SU-DHL-6 (cell line): ENCODE measurements around the gene DOCK6.
"Not testable (repeated sequence)": the region's sequence is repeated elsewhere in the genome, so short reads cannot be mapped to it uniquely, and the experiment has no call there.

ENCODE experiments used
- H2AFZ ChIP-seq: fragments of 200-600 bp; sonication (generic); 2 replicates; pipeline ENCODE4 v1.6.1; 2014; ENCODE audit warnings: low read depth, mild to moderate bottlenecking, moderate library complexity, mixed read lengths, antibody characterized with exemption, low read length; ENCODE audit not compliant: severe bottlenecking
- H3F3A ChIP-seq: fragments of 200-600 bp; shearing (Covaris generic); 2 replicates; pipeline ENCODE4 v1.6.0; 2016; ENCODE audit warnings: antibody characterized with exemption, mild to moderate bottlenecking; ENCODE audit not compliant: insufficient read depth
- H3K27ac ChIP-seq: fragments of 200-600 bp; sonication (generic); 2 replicates; pipeline ENCODE4 v1.5.1; 2016; ENCODE audit warnings: low read depth, mild to moderate bottlenecking, low read length, moderate library complexity, mixed read lengths
- H3K27me3 ChIP-seq: fragments of 200-600 bp; sonication (generic), shearing (Covaris generic); 2 replicates; pipeline ENCODE4 v1.6.0; 2014; ENCODE audit warnings: mild to moderate bottlenecking, low read length
- H3K36me3 ChIP-seq: fragments of 200-600 bp; sonication (generic); 2 replicates; pipeline ENCODE4 v1.6.1; 2014; ENCODE audit warnings: mild to moderate bottlenecking, low read length, mixed read lengths
- H3K4me2 ChIP-seq: fragments of 300-600, 200-600 bp; shearing (Covaris generic), sonication (generic); 2 replicates; pipeline ENCODE4 v1.6.0; 2014; ENCODE audit warnings: low read length, low read depth, mild to moderate bottlenecking; ENCODE audit not compliant: poor library complexity, severe bottlenecking
- H3K4me3 ChIP-seq: fragments of 200-600 bp; sonication (generic); 2 replicates; pipeline ENCODE4 v1.5.1; 2014; ENCODE audit warnings: antibody characterized with exemption, low read length, mild to moderate bottlenecking, mixed read lengths; ENCODE audit not compliant: insufficient read depth, poor library complexity, severe bottlenecking
- H3K79me2 ChIP-seq: fragments of 200-600 bp; sonication (generic); 2 replicates; pipeline ENCODE4 v1.6.1; 2014; ENCODE audit warnings: mild to moderate bottlenecking, low read length, moderate library complexity; ENCODE audit not compliant: insufficient read depth
- H3K9ac ChIP-seq: fragments of 200-600 bp; sonication (generic); 2 replicates; pipeline ENCODE4 v1.7.0; 2014; ENCODE audit warnings: mild to moderate bottlenecking, low read length
- H3K9me2 ChIP-seq: fragments of 200-600 bp; sonication (generic); replicated peaks from 2 replicates; pipeline ENCODE4 v1.6.1; 2014; ENCODE audit warnings: low read length; ENCODE audit not compliant: insufficient read depth
- H3K9me3 ChIP-seq: fragments of 200-600 bp; sonication (generic); 2 replicates; pipeline ENCODE4 v1.6.1; 2014; ENCODE audit warnings: low read length, mixed read lengths; ENCODE audit not compliant: insufficient read depth
- H4K20me1 ChIP-seq: fragments of 200-600 bp; sonication (generic); 2 replicates; pipeline ENCODE4 v1.6.1; 2014; ENCODE audit warnings: low read depth, mild to moderate bottlenecking, antibody characterized with exemption, low read length, moderate library complexity, mixed read lengths
- EZH2phosphoT487 ChIP-seq: fragments of 200-600 bp; sonication (generic), shearing (Covaris generic); conservative IDR thresholded peaks from 2 replicates; pipeline ENCODE4 v1.6.1; 2018; ENCODE audit warnings: mild to moderate bottlenecking, antibody characterized with exemption, low read length, moderate library complexity, mixed read lengths
- TF ChIP-seq, protein P1 (sequence below): fragments of 200-600 bp; sonication (generic); IDR thresholded peaks from one replicate; pipeline ENCODE4 v1.5.1; 2017; ENCODE audit warnings: antibody characterized with exemption, mild to moderate bottlenecking, low read length, moderate library complexity; ENCODE audit not compliant: insufficient read depth, poor library complexity, severe bottlenecking

Gene DOCK6

GRCh38 chr19:11165486-11166030, 96.8 kb downstream of the DOCK6 start:
- no peak overlapping the region for H3K4me2 ChIP-seq
- no peaks in the 10 kb centered on the region for H3K36me3 ChIP-seq
- H3K9ac ChIP-seq = no peak overlapping the region
- H3K27me3 ChIP-seq = no peaks in the 10 kb centered on the region
- TF ChIP-seq EZH2phosphoT487 = no peak
- TF ChIP-seq, protein P1, sequence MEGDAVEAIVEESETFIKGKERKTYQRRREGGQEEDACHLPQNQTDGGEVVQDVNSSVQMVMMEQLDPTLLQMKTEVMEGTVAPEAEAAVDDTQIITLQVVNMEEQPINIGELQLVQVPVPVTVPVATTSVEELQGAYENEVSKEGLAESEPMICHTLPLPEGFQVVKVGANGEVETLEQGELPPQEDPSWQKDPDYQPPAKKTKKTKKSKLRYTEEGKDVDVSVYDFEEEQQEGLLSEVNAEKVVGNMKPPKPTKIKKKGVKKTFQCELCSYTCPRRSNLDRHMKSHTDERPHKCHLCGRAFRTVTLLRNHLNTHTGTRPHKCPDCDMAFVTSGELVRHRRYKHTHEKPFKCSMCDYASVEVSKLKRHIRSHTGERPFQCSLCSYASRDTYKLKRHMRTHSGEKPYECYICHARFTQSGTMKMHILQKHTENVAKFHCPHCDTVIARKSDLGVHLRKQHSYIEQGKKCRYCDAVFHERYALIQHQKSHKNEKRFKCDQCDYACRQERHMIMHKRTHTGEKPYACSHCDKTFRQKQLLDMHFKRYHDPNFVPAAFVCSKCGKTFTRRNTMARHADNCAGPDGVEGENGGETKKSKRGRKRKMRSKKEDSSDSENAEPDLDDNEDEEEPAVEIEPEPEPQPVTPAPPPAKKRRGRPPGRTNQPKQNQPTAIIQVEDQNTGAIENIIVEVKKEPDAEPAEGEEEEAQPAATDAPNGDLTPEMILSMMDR = no peak
- no peak overlapping the region for H3K27ac ChIP-seq
- no peaks in the 10 kb centered on the region for H3K9me2 ChIP-seq
- no peaks in the 10 kb centered on the region for H3F3A ChIP-seq
- H3K9me3 ChIP-seq = no peaks in the 10 kb centered on the region
- H3K79me2 ChIP-seq = no peaks in the 10 kb centered on the region
- H3K4me3 ChIP-seq = no peak overlapping the region
- no peaks in the 10 kb centered on the region for H4K20me1 ChIP-seq
- no peak overlapping the region for H2AFZ ChIP-seq

DNA sequence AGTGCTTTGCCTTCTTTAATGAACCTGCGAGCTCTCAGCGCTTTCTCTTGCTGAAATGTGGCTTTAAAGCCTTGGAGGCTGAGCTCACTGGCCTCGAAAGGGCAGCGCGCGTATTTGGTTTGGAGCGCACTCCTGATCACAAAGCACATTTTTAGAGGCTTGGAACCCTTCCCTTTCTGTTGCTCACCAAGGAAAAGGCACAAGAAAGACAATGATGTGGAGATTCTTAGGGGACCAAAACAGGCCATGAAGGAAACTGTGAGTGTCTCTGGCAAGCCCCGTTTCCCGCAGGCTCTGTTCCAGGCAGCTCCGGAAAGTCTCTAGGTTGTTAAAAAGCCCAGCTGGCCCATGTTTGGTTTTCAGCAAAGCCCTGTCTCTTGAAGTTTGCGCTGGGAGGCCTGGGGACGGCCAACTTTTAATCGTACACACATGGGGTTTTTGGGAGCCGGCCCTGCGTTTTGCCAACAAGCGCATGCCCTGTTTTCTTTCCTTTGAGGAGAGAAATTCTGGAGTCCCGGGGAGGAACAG, 97.4 kb downstream of the DOCK6 start:
- H3K9me3 ChIP-seq = no peaks in the 10 kb centered on the region
- H3K27ac ChIP-seq = no peak overlapping the region
- H2AFZ ChIP-seq = no peak overlapping the region
- no peaks in the 10 kb centered on the region for H4K20me1 ChIP-seq
- H3K27me3 ChIP-seq = no peaks in the 10 kb centered on the region
- no peaks in the 10 kb centered on the region for H3K36me3 ChIP-seq
- no peak for TF ChIP-seq EZH2phosphoT487
- TF ChIP-seq, protein P1 = no peak
- H3K4me2 ChIP-seq = no peak overlapping the region
- H3F3A ChIP-seq = no peaks in the 10 kb centered on the region
- H3K9ac ChIP-seq = no peak overlapping the region
- no peak overlapping the region for H3K4me3 ChIP-seq
- no peaks in the 10 kb centered on the region for H3K9me2 ChIP-seq
- H3K79me2 ChIP-seq = no peaks in the 10 kb centered on the region

- Histone ChIP-seq H3K27ac (no peak overlapping the region), H3K9ac (no peak overlapping the region), H3K36me3 (no peaks in the 10 kb centered on the region), H3F3A (no peaks in the 10 kb centered on the region), H2AFZ (no peak overlapping the region), H4K20me1 (no peaks in the 10 kb centered on the region), H3K27me3 (no peaks in the 10 kb centered on the region), H3K9me3 (no peaks in the 10 kb centered on the region), H3K9me2 (no peaks in the 10 kb centered on the region), H3K4me2 (no peak overlapping the region), H3K79me2 (no peaks in the 10 kb centered on the region), H3K4me3 (no peak overlapping the region)
- no peak for TF ChIP-seq EZH2phosphoT487
- TF ChIP-seq, protein P1 = no peak
Measured at GRCh38 chr19:11164296-11164695, 98.0 kb downstream of the DOCK6 start.

GRCh38 chr19:11160440-11160768, 101.9 kb downstream of the DOCK6 start:
- H3K4me3 ChIP-seq, H2AFZ ChIP-seq, H4K20me1 ChIP-seq, H3K79me2 ChIP-seq, H3K27me3 ChIP-seq, H3K27ac ChIP-seq, H3F3A ChIP-seq, H3K9me2 ChIP-seq, H3K4me2 ChIP-seq, H3K36me3 ChIP-seq, H3K9ac ChIP-seq, H3K9me3 ChIP-seq: not testable (repeated sequence)
